ENCODE data around the gene ZEB1. TPM values are rescaled to one million over a fixed set of nuclear protein-coding genes. Genes with fewer than 3 reads are reported as not detected.

The ZEB1 gene
- total RNA-seq, 1 experiment from 2014 or later, result 31.5 TPM

GRCh38 chr10:31345886-31346285 lies 26.9 kb downstream of the ZEB1 start:
- ChIA-PET CTCF (no interaction called here), POLR2A (interaction anchor here (0.7 to 0.9 kb wide), 2 partner anchors 333 to 441 kb away, joined by 3 read pairs; no protein-coding TSS in a partner anchor)
- in situ Hi-C loops (cut with HindIII; ENCODE audit: low pct_unique_long_range_greater_than_20kb, low sequenced_read_pairs), result no loop called here
- ATAC-seq (no peak), DNase-seq (ENCODE audit: low read depth, low spot score) (no peak)
- TF ChIP-seq REST (IDR thresholded peaks at IDR 0.05; ENCODE audit: insufficient read depth in 1 of 2, low read depth in 2 of 2, low read length in 1 of 2) (no peak), TCF7L2 (IDR thresholded peaks at IDR 0.05; ENCODE audit: low read depth, low read length) (no peak), POLR2AphosphoS5 (IDR thresholded peaks at IDR 0.05; ENCODE audit: low read depth, low read length) (no peak)
- Histone ChIP-seq H3K27ac (ENCODE audit: low read length) (no peak overlapping the region), H3K4me3 (ENCODE audit: low read depth in 2 of 2, low read length in 2 of 2) (no peak overlapping the region), H3K27me3 (ENCODE audit: control insufficient read depth, insufficient read depth, low read length) (no peaks in the 10 kb centered on the region), H3K4me1 (ENCODE audit: control insufficient read depth, insufficient read depth, low read length) (no peaks in the 10 kb centered on the region; the same call in 1 of the 2 replicates), H3K9me3 (ENCODE audit: control insufficient read depth, insufficient read depth, low read depth, low read length) (no peaks in the 10 kb centered on the region), H3K36me3 (ENCODE audit: control insufficient read depth, insufficient read depth, low read length) (no peaks in the 10 kb centered on the region)
- intact Hi-C loops (cut with micrococcal nuclease; ENCODE audit: unreplicated experiment), result no loop called here
- no TSS peak for BruUV-seq (replicated peaks)

DNA sequence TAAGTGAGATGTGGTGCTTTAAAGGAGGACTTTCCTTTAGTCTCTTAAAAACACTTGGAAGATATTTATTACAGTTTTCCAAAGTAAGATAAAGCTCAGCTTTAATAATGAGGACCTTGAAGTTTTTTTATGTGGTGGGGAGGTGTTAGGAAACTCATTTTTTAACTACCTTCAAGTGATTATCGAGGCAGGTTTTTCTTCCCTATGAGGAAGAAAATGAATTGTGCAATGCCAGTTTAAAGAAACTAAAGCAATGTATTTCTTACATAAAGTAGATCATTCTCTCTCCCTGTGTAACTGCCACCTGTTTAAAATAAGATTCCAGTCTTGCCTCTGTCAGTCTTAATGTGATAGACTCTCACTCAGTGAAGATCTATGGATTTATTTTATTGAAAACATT lies 27.9 kb downstream of the ZEB1 start:
- in situ Hi-C loops (cut with HindIII; ENCODE audit: low pct_unique_long_range_greater_than_20kb, low sequenced_read_pairs) (no loop called here), intact Hi-C loops (cut with micrococcal nuclease; ENCODE audit: unreplicated experiment) (no loop called here)
- no TSS peak for BruUV-seq (replicated peaks)
- POLR2A ChIA-PET, result no interaction called here
- Histone ChIP-seq H3K27me3 (ENCODE audit: control insufficient read depth, insufficient read depth, low read length) (no peaks in the 10 kb centered on the region), H3K36me3 (ENCODE audit: control insufficient read depth, insufficient read depth, low read length) (no peaks in the 10 kb centered on the region), H3K9me3 (ENCODE audit: control insufficient read depth, insufficient read depth, low read depth, low read length) (no peaks in the 10 kb centered on the region), H3K4me3 (ENCODE audit: low read depth in 2 of 2, low read length in 2 of 2) (no peak overlapping the region), H3K4me1 (ENCODE audit: control insufficient read depth, insufficient read depth, low read length) (no peaks in the 10 kb centered on the region; the same call in 1 of the 2 replicates), H3K27ac (ENCODE audit: low read length) (no peak overlapping the region)
- DNase-seq (ENCODE audit: low read depth, low spot score), result no peak
- CTCF ChIA-PET, result no interaction called here
- TF ChIP-seq POLR2AphosphoS5 (IDR thresholded peaks at IDR 0.05; ENCODE audit: low read depth, low read length) (no peak), SIN3A (IDR thresholded peaks at IDR 0.05; ENCODE audit: borderline replicate concordance, insufficient read depth, low read depth, low read length) (no peak), CTCF (IDR thresholded peaks at IDR 0.05) (no peak), TCF7L2 (IDR thresholded peaks at IDR 0.05; ENCODE audit: low read depth, low read length) (no peak), REST (IDR thresholded peaks at IDR 0.05; ENCODE audit: insufficient read depth in 1 of 2, low read depth in 2 of 2, low read length in 1 of 2) (no peak)
- no peak for ATAC-seq
